B cell (primary cell): ENCODE results near the gene MYL4. TPM values are rescaled to one million over a fixed set of nuclear protein-coding genes. Genes with fewer than 3 reads are reported as not detected.

Experiments used
- ATAC-seq: fragments of 200-7000 bp; cut with Tn5 transposase; one replicate; pipeline ENCODE4 v1.10.0; 2021; ENCODE audit warnings: low read depth, mild to moderate bottlenecking, moderate number of reproducible peaks, moderate library complexity
- CTCF ChIA-PET: fragments of 350-600 bp; sonication (Branson Sonifier 250); formaldehyde crosslinking; loops from one replicate; lab custom pipeline; 2021; ENCODE audit warnings: antibody characterized with exemption, inconsistent platforms; lab: Charles Lee
- POLR2A ChIA-PET: fragments of 350-600 bp; sonication (Branson Sonifier 250); formaldehyde crosslinking; loops from one replicate; lab custom pipeline; 2021; ENCODE audit warnings: antibody characterized with exemption; lab: Charles Lee
- DNase-seq: peaks from one replicate; pipeline ENCODE4 v3.0.0; 2013
- H2AFZ ChIP-seq: 2 replicates; pipeline ENCODE4 v1.6.1; 2012; ENCODE audit warnings: mild to moderate bottlenecking, low read depth, low read length; ENCODE audit not compliant: insufficient read depth, poor library complexity, severe bottlenecking
- H3K27ac ChIP-seq, 2 donors: 1 replicate in 1 of 2; 2 replicates in 1 of 2; pipeline ENCODE4 v1.5.1; 2012 to 2013; ENCODE audit warnings: low read length in 2 of 2, mild to moderate bottlenecking in 2 of 2, moderate library complexity in 1 of 2
- H3K27me3 ChIP-seq, 4 experiments: fragments of 200-600 bp in 1 of 4; sonication (generic) in 1 of 4; replicated peaks in 1 of 4; 1 replicate in 2 of 4; 2 replicates in 2 of 4; pipeline versions ENCODE4 v1.6.1 to v1.7.0; 2013 to 2016; ENCODE audit warnings: low read length in 3 of 4, mild to moderate bottlenecking in 2 of 4, mixed read lengths in 1 of 4, moderate library complexity in 1 of 4; ENCODE audit not compliant: insufficient read depth in 4 of 4, control insufficient read depth in 3 of 4; ENCODE audit errors: control extremely low read depth in 1 of 4
- H3K36me3 ChIP-seq, 2 experiments: replicated peaks in 1 of 2; 1 replicate in 1 of 2; 2 replicates in 1 of 2; pipeline versions ENCODE4 v1.6.1 to v1.7.1; 2013; ENCODE audit warnings: low read length in 1 of 2; ENCODE audit not compliant: insufficient read depth in 2 of 2, control insufficient read depth in 1 of 2; ENCODE audit errors: control extremely low read depth in 1 of 2, extremely low read depth in 1 of 2
- H3K4me1 ChIP-seq, 2 donors: fragments of 200-600 bp in 1 of 2; sonication (generic) in 1 of 2; 1 replicate in 1 of 2; 2 replicates in 1 of 2; pipeline versions ENCODE4 v1.5.1 to v1.6.1; 2013 to 2017; ENCODE audit warnings: low read length in 2 of 2; ENCODE audit not compliant: control insufficient read depth in 2 of 2, insufficient read depth in 2 of 2
- H3K4me2 ChIP-seq: replicated peaks from 2 replicates; pipeline ENCODE3; 2012; ENCODE audit warnings: mild to moderate bottlenecking, low read depth, low read length; ENCODE audit not compliant: poor library complexity, severe bottlenecking
- H3K4me3 ChIP-seq, 5 experiments: fragments of 200-600 bp in 1 of 5; sonication (generic) in 1 of 5; 1 replicate in 3 of 5; 2 replicates in 2 of 5; pipeline versions ENCODE4 v1.5.1 to v1.7.0; 2011 to 2016; ENCODE audit warnings: low read length in 4 of 5, mild to moderate bottlenecking in 4 of 5, low read depth in 2 of 5, control low read depth in 1 of 5, moderate library complexity in 1 of 5; ENCODE audit not compliant: insufficient read depth in 1 of 5; ENCODE audit errors: control extremely low read depth in 1 of 5, extremely low read depth in 1 of 5
- H3K79me2 ChIP-seq: fragments of 200-600 bp; sonication (generic); one replicate; pipeline ENCODE4 v1.6.0; 2016; ENCODE audit warnings: low read length; ENCODE audit not compliant: control insufficient read depth, insufficient read depth
- H3K9ac ChIP-seq: fragments of 200-600 bp; sonication (generic); 2 replicates; pipeline ENCODE4 v1.6.1; 2017; ENCODE audit warnings: mild to moderate bottlenecking, low read length, moderate library complexity
- H3K9me3 ChIP-seq, 3 donors: one replicate each; pipeline versions ENCODE4 v1.6.1 to v1.7.1; 2013; ENCODE audit warnings: low read length in 2 of 3; ENCODE audit not compliant: control insufficient read depth in 2 of 3, insufficient read depth in 1 of 3; ENCODE audit errors: control extremely low read depth in 1 of 3
- H4K20me1 ChIP-seq: 2 replicates; pipeline ENCODE4 v1.6.0; 2012; ENCODE audit warnings: mild to moderate bottlenecking, low read length; ENCODE audit not compliant: insufficient read depth, control insufficient read depth, poor library complexity, severe bottlenecking
- H3K27ac Mint-ChIP-seq: one replicate; pipeline ENCODE4 v1.8.0; 2021; ENCODE audit warnings: mixed read lengths
- H3K27me3 Mint-ChIP-seq: one replicate; pipeline ENCODE4 v1.8.0; 2021; ENCODE audit warnings: mixed read lengths
- H3K4me1 Mint-ChIP-seq: one replicate; pipeline ENCODE4 v1.8.0; 2021; ENCODE audit warnings: mixed read lengths
- H3K4me3 Mint-ChIP-seq: one replicate; pipeline ENCODE4 v1.8.0; 2021; ENCODE audit warnings: mixed read lengths
- H3K9me3 Mint-ChIP-seq: one replicate; pipeline ENCODE4 v1.8.0; 2022; ENCODE audit warnings: mixed read lengths; ENCODE audit not compliant: insufficient read depth
- CTCF ChIP-seq: fragments of 200-600 bp; IDR thresholded peaks from one replicate; pipeline ENCODE4 v1.8.0; 2022; ENCODE audit warnings: antibody characterized with exemption, mild to moderate bottlenecking
- EZH2 ChIP-seq: IDR thresholded peaks from 2 replicates; pipeline ENCODE4 v1.6.1; 2012; ENCODE audit warnings: borderline replicate concordance, low read depth, mild to moderate bottlenecking, moderate library complexity, low read length; ENCODE audit not compliant: insufficient read depth, poor library complexity, severe bottlenecking
- WGBS: methylation state at CpG from one replicate; pipeline ENCODE4 v1.1.5; 2013; ENCODE audit warnings: missing lambda C conversion rate; ENCODE audit not compliant: insufficient coverage; 5-methylcytosine and 5-hydroxymethylcytosine counted together
- intact Hi-C: fragments of 100-400 bp; cut with micrococcal nuclease; formaldehyde crosslinking; loops from one replicate; pipeline ENCODE4 v1.10.0; 2022
- polyA plus RNA-seq: library from polyadenylated mRNA; depleted of rRNA; stranded (reverse); fragments of >200 nt; gene quantifications from 2 replicates; pipeline ENCODE4 v1.2.3, GENCODE V29; 2012
- total RNA-seq, 2 donors: library from RNA; stranded (reverse); fragments of 120-200 nt in 1 of 2; gene quantifications; 1 replicate in 1 of 2; 2 replicates in 1 of 2; pipeline versions ENCODE4 v1.2.3 to v1.2.4, GENCODE V29; 2013 to 2022

The MYL4 gene
- total and polyA plus RNA-seq, 2 donors (not counting 1 experiment from before 2014, with no cell fraction given): 0.16 to 0.42 TPM

GRCh38 chr17:47235506-47235905 lies 26.4 kb downstream of the MYL4 start:
- no peaks in the 10 kb centered on the region for H3K27me3 ChIP-seq
- peaks cover 21 to 22% of the 10 kb centered on the region in 2 donors for H3K4me1 ChIP-seq
- H3K9me3 ChIP-seq: peaks cover 0 to 19% (median 8%) of the 10 kb centered on the region in 3 donors
- H3K9me3 Mint-ChIP-seq: no peaks in the 10 kb centered on the region
- H3K79me2 ChIP-seq: no peaks in the 10 kb centered on the region
- H4K20me1 ChIP-seq: no peaks in the 10 kb centered on the region
- no peak overlapping the region for H3K4me3 ChIP-seq
- H3K27ac ChIP-seq: no peak overlapping the region
- TF ChIP-seq CTCF (no peak), EZH2 (no peak)
- no peak overlapping the region for H2AFZ ChIP-seq
- no peak overlapping the region for H3K27ac Mint-ChIP-seq
- H3K4me1 Mint-ChIP-seq: peaks cover 27% of the 10 kb centered on the region
- ChIA-PET POLR2A (no interaction called here), CTCF (no interaction called here)
- no peaks in the 10 kb centered on the region for H3K27me3 Mint-ChIP-seq
- H3K9ac ChIP-seq: no peak overlapping the region
- intact Hi-C loops: no loop called here
- no peak overlapping the region for H3K4me2 ChIP-seq
- WGBS: 84% methylated on average over 3 of the region's 3 CpGs
- no peak overlapping the region for H3K4me3 Mint-ChIP-seq
- ATAC-seq (no peak), DNase-seq (no peak)
- no peaks in the 10 kb centered on the region for H3K36me3 ChIP-seq

GRCh38 chr17:47235923-47236322 lies 26.8 kb downstream of the MYL4 start:
- intact Hi-C loops: no loop called here
- H3K4me2 ChIP-seq: no peak overlapping the region
- no peaks in the 10 kb centered on the region for H4K20me1 ChIP-seq
- H3K27me3 ChIP-seq: no peaks in the 10 kb centered on the region
- TF ChIP-seq CTCF (no peak), EZH2 (no peak)
- DNase-seq (no peak), ATAC-seq (no peak)
- ChIA-PET POLR2A (interaction anchor here (0.5 kb wide), 1 partner anchor 303 kb away, joined by 5 read pairs; no protein-coding TSS in a partner anchor), CTCF (interaction anchor here (1.9 kb wide), 1 partner anchor 80 kb away, joined by 6 read pairs; no protein-coding TSS in a partner anchor)
- no peaks in the 10 kb centered on the region for H3K9me3 Mint-ChIP-seq
- H3K4me1 Mint-ChIP-seq: peaks cover 26% of the 10 kb centered on the region
- no peak overlapping the region for H3K4me3 Mint-ChIP-seq
- peaks cover 20% of the 10 kb centered on the region in 2 donors for H3K4me1 ChIP-seq
- H3K27ac ChIP-seq: no peak overlapping the region
- no peak overlapping the region for H2AFZ ChIP-seq
- H3K9ac ChIP-seq: no peak overlapping the region
- peaks cover 0 to 19% (median 8%) of the 10 kb centered on the region in 3 donors for H3K9me3 ChIP-seq
- no peaks in the 10 kb centered on the region for H3K27me3 Mint-ChIP-seq
- 100% methylated on average over 1 of the region's 2 CpGs for WGBS
- H3K36me3 ChIP-seq: no peaks in the 10 kb centered on the region
- H3K79me2 ChIP-seq: no peaks in the 10 kb centered on the region
- no peak overlapping the region for H3K27ac Mint-ChIP-seq
- H3K4me3 ChIP-seq: no peak overlapping the region
